Stomach (tissue), 9 donors: ENCODE measurements around the gene HERC4. TPM values are rescaled to one million over a fixed set of nuclear protein-coding genes. Genes with fewer than 3 reads are reported as not detected.
"Not testable (repeated sequence)": the region's sequence is repeated elsewhere in the genome, so short reads cannot be mapped to it uniquely, and the experiment has no call there.

Experiments used
- DNase-seq, 2 donors: peaks; one replicate each; pipeline versions ENCODE4 v3.0.0 to v3.0.0-alpha.2; 2013 to 2019
- H3K27ac ChIP-seq, 5 donors: fragments of 200-600 bp in 4 of 5; sonication (generic) in 4 of 5; one replicate each; pipeline ENCODE4 v1.5.1; 2013 to 2019; ENCODE audit warnings: mild to moderate bottlenecking in 1 of 5, moderate library complexity in 1 of 5
- H3K27me3 ChIP-seq, 3 donors: fragments of 200-600 bp; sonication (generic); one replicate each; pipeline ENCODE4 v1.5.1; 2017 to 2019; ENCODE audit warnings: mixed run types in 1 of 3
- H3K36me3 ChIP-seq, 4 donors: fragments of 200-600 bp; sonication (generic); 1 replicate in 3 of 4; 2 replicates in 1 of 4; pipeline ENCODE4 v1.5.1; 2016 to 2019
- H3K4me1 ChIP-seq, 4 donors: fragments of 200-600 bp; sonication (generic); one replicate each; pipeline ENCODE4 v1.5.1; 2016 to 2019
- H3K4me3 ChIP-seq, 4 donors: fragments of 200-600 bp; sonication (generic) in 3 of 4; one replicate each; pipeline ENCODE4 v1.5.1; 2016 to 2019; ENCODE audit warnings: mild to moderate bottlenecking in 1 of 4
- H3K9me3 ChIP-seq, 4 donors: fragments of 200-600 bp; sonication (generic); one replicate each; pipeline ENCODE4 v1.5.1; 2016 to 2019
- EP300 ChIP-seq: sonication (generic); formaldehyde crosslinking; IDR thresholded peaks from one replicate; pipeline ENCODE4 v1.6.1; 2017; ENCODE audit warnings: antibody characterized with exemption
- POLR2A ChIP-seq, 4 donors: fragments of 450-650 bp; IDR thresholded peaks; one replicate each; pipeline ENCODE4 v1.6.1; 2016; ENCODE audit warnings: antibody characterized with exemption in 4 of 4, control low read depth in 2 of 4, mild to moderate bottlenecking in 1 of 4, moderate library complexity in 1 of 4
- POLR2AphosphoS5 ChIP-seq, 3 donors: sonication (generic); formaldehyde crosslinking; IDR thresholded peaks; one replicate each; pipeline ENCODE4 v1.6.1; 2016; ENCODE audit warnings: antibody characterized with exemption in 3 of 3
- WGBS, 5 donors: extraction: QIAGEN DNeasy Blood & Tissue Kit in 3 of 5; methylation state at CpG; one replicate each; pipeline versions ENCODE4 v1.1.5 to v1.1.7; 2013 to 2018; 5-methylcytosine and 5-hydroxymethylcytosine counted together
- intact Hi-C: fragments of 100-400 bp; cut with DNase I; formaldehyde crosslinking; loops from one replicate; pipeline ENCODE4 v1.15.1; 2023; ENCODE audit warnings: low total_unique reads
- polyA plus RNA-seq, 3 donors: library from polyadenylated mRNA; stranded (reverse); fragments of 200-250 nt; gene quantifications; one replicate each; pipeline ENCODE4 v1.2.3, GENCODE V29; 2013
- total RNA-seq, 5 donors: library from RNA; depleted of rRNA; stranded (reverse); fragments of >200 nt; gene quantifications; one replicate each; pipeline versions ENCODE4 v1.1.0 to v1.2.3, GENCODE V29; 2014 to 2016
- TF ChIP-seq, protein P1 (sequence below), 7 experiments: fragments of 450-650 bp in 4 of 7; fragments of 200-600 bp in 3 of 7; sonication (generic) in 3 of 7; IDR thresholded peaks; one replicate each; pipeline ENCODE4 v1.5.1; 2016 to 2019; ENCODE audit warnings: antibody characterized with exemption in 7 of 7, control low read depth in 2 of 7, mild to moderate bottlenecking in 1 of 7
- donor health status: healthy with polysubstance abuse.
- donor health status: Bipolar disorder and iron deficiency.
- donor health status: healthy.

HERC4 gene
- total and polyA plus RNA-seq, 8 donors = 5.8 to 116 (median 14.4) TPM

DNA sequence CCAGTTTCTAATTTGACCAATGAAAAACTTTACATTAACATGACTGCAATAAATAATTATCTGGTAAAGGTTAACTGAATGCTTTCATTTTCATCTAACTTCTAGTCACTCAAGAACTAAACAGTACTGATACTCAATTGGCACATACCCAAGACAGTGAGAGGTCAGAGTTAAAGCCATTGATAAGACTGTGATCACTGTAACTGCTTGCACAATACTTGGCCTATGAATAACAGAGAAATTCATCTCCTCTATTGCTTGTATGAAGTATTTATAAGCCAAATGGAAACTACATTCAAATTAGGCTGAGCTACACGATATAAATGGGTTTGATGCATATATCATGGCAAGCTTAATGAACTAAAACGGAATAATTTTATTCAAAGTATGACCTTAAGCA is 43.0 kb downstream of the HERC4 start:
- TF ChIP-seq POLR2A (IDR thresholded peaks at IDR 0.05) = no peak
- TF ChIP-seq POLR2AphosphoS5 (IDR thresholded peaks at IDR 0.05) = no peak
- TF ChIP-seq, protein P1, sequence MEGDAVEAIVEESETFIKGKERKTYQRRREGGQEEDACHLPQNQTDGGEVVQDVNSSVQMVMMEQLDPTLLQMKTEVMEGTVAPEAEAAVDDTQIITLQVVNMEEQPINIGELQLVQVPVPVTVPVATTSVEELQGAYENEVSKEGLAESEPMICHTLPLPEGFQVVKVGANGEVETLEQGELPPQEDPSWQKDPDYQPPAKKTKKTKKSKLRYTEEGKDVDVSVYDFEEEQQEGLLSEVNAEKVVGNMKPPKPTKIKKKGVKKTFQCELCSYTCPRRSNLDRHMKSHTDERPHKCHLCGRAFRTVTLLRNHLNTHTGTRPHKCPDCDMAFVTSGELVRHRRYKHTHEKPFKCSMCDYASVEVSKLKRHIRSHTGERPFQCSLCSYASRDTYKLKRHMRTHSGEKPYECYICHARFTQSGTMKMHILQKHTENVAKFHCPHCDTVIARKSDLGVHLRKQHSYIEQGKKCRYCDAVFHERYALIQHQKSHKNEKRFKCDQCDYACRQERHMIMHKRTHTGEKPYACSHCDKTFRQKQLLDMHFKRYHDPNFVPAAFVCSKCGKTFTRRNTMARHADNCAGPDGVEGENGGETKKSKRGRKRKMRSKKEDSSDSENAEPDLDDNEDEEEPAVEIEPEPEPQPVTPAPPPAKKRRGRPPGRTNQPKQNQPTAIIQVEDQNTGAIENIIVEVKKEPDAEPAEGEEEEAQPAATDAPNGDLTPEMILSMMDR (IDR thresholded peaks at IDR 0.05) = no peak
- TF ChIP-seq EP300 = no peak
- 56 to 69% (median 64%) methylated on average over 2 of the region's 2 CpGs for WGBS, 5 donors
- no peaks in the 10 kb centered on the region for H3K9me3 ChIP-seq
- no peak overlapping the region for H3K4me3 ChIP-seq
- H3K27ac ChIP-seq = no peak overlapping the region
- H3K27me3 ChIP-seq = no peaks in the 10 kb centered on the region
- intact Hi-C loops = no loop called here
- DNase-seq = peak in 1 of 2 donors; percentile 26
- H3K4me1 ChIP-seq = peaks cover 0 to 9% (median 0%) of the 10 kb centered on the region in 4 donors
- H3K36me3 ChIP-seq = peaks cover 0 to 79% (median 66%) of the 10 kb centered on the region in 4 donors

DNA sequence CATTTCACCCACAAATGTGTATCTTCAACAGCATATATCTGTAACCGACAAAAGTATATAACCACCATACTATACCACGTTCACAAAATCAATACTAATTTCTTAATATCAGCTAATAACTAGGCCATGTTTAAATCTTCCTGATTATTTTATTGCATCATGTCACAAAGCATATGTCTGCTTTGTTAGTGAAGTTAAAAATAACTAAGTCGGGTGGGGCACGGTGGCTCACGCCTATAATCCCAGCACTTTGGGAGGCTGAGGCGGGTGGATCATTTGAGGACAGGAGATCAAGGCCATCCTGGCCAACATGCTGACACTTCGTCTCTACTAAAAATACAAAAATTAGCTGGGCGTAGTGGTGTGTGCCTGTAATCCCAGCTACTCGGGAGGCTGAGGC is 47.7 kb downstream of the HERC4 start:
- H3K27me3 ChIP-seq = no peaks in the 10 kb centered on the region
- H3K27ac ChIP-seq = no peak overlapping the region
- TF ChIP-seq POLR2AphosphoS5 (IDR thresholded peaks at IDR 0.05) = no peak
- TF ChIP-seq POLR2A (IDR thresholded peaks at IDR 0.05) = no peak
- no peak for TF ChIP-seq EP300
- TF ChIP-seq, protein P1 (IDR thresholded peaks at IDR 0.05) = no peak
- H3K36me3 ChIP-seq = peaks cover 15 to 82% (median 71%) of the 10 kb centered on the region in 4 donors
- intact Hi-C loops = no loop called here
- no peak overlapping the region for H3K4me3 ChIP-seq
- 89 to 97% (median 95%) methylated on average over 9 of the region's 9 CpGs for WGBS, 5 donors
- peaks cover 0 to 5% (median 0%) of the 10 kb centered on the region in 4 donors for H3K4me1 ChIP-seq
- no peak for DNase-seq
- no peaks in the 10 kb centered on the region for H3K9me3 ChIP-seq

DNA sequence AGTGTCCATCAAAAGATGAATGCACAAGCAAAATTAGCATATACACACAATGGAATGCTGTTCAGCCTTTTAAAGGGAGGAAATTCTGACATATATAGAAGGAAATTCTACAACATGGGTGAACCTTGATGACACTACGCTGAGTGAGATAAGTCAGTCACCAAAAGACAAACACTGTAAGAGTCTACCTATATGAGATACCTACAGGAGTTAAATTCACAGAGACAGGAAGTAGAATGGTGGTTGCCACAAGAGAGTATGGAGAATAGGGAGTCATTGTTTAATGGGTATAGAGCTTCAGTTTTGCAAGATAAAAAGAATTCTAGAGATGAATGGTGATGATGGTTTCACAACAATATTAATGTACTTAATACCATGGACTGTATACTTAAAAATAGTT is 51.8 kb downstream of the HERC4 start:
- H3K4me1 ChIP-seq = no peaks in the 10 kb centered on the region
- H3K36me3 ChIP-seq = peaks cover 27 to 89% (median 79%) of the 10 kb centered on the region in 4 donors
- no peak for DNase-seq
- H3K4me3 ChIP-seq = no peak overlapping the region
- intact Hi-C loops = no loop called here
- no peaks in the 10 kb centered on the region for H3K27me3 ChIP-seq
- no peak for TF ChIP-seq EP300
- TF ChIP-seq, protein P1 (IDR thresholded peaks at IDR 0.05) = no peak
- TF ChIP-seq POLR2AphosphoS5 (IDR thresholded peaks at IDR 0.05) = no peak
- TF ChIP-seq POLR2A (IDR thresholded peaks at IDR 0.05) = no peak
- 95 to 98% (median 96%) methylated on average over 1 of the region's 1 CpG for WGBS, 5 donors
- H3K9me3 ChIP-seq = peaks cover 0 to 4% (median 0%) of the 10 kb centered on the region in 4 donors
- H3K27ac ChIP-seq = no peak overlapping the region

DNA sequence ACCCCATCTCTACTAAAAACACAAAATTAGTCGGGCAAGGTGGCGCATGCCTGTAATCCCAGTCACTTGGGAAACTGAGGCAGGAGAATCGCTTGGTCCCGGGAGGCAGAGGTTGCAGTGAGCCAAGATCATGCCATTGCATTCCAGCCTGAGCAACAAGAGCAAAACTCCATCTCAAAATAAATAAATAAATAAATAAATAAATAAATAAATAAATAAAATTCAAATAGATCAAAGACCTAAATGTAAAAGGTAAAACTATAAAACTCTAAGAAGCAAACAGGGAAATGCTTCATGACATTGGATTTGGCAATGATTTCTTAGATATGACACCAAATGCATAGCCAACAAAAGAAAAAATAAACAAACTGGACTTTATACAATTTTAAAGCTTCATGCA is 52.8 kb downstream of the HERC4 start:
- peaks cover 27 to 84% (median 75%) of the 10 kb centered on the region in 4 donors for H3K36me3 ChIP-seq
- H3K27ac ChIP-seq, H3K9me3 ChIP-seq, DNase-seq, intact Hi-C loops, H3K4me1 ChIP-seq, H3K27me3 ChIP-seq, H3K4me3 ChIP-seq: not testable (repeated sequence)
- 94 to 100% (median 99%) methylated on average over 4 of the region's 4 CpGs for WGBS, 5 donors

DNA sequence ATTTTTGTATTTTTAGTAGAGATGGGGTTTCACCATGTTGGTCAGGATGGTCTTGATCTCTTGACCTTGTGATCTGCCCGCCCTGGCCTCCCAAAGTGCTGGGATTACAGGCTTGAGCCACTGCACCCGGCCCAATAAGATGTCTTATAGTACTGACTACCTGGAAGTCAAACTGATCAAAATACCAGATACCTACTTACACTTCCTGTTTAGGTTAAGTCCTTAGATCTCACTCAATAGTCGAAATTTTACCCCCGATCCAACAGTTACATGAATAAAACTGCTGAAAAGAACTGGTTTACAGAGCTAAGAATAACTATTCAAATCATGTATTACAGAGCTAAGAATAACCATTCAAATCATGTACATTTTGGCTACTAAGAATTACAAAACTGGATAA is 58.6 kb downstream of the HERC4 start:
- H3K27ac ChIP-seq, H3K4me3 ChIP-seq, H3K4me1 ChIP-seq, DNase-seq, intact Hi-C loops, H3K27me3 ChIP-seq, H3K9me3 ChIP-seq: not testable (repeated sequence)
- 89 to 96% (median 92%) methylated on average over 4 of the region's 4 CpGs for WGBS, 5 donors
- peaks cover 14 to 74% (median 65%) of the 10 kb centered on the region in 4 donors for H3K36me3 ChIP-seq
